NCI-H748 (cell line): ENCODE results near the gene FBXL19.
A peak's percentile ranks its signal among the peaks of the same experiment; 100 is the strongest.
"Not testable (repeated sequence)": the region's sequence is repeated elsewhere in the genome, so short reads cannot be mapped to it uniquely, and the experiment has no call there.

ENCODE experiments used
- DNase-seq: peaks from one replicate; lab custom pipeline; 2025; ENCODE audit not compliant: unreplicated experiment; lab: John Stamatoyannopoulos, UW

Gene FBXL19

GRCh38 chr16:30923554-30924075 lies at the start of gene FBXL19:
Gene FBXL19, plus strand, starts transcription at chr16:30923572. Its CDS starts 2,183 bp downstream, at chr16:30925755.
- DNase-seq, result peak; percentile 69

- peak; percentile 25 for DNase-seq
Measured at GRCh38 chr16:30874244-30874820, 49.0 kb upstream of the FBXL19 start.

GRCh38 chr16:30874821-30875717 lies 48.3 kb upstream of the FBXL19 start:
- peak; percentile 95 for DNase-seq

- peak; percentile 17 for DNase-seq
Measured at GRCh38 chr16:30875871-30876801, 47.2 kb upstream of the FBXL19 start.

GRCh38 chr16:30876867-30877266 lies 46.5 kb upstream of the FBXL19 start:
- no peak for DNase-seq

GRCh38 chr16:30882429-30883310 lies 40.7 kb upstream of the FBXL19 start:
- DNase-seq, result no peak

- no peak for DNase-seq
Measured at GRCh38 chr16:30884760-30885159, 38.6 kb upstream of the FBXL19 start.

GRCh38 chr16:30885196-30885595 lies 38.2 kb upstream of the FBXL19 start:
- DNase-seq, result no peak

GRCh38 chr16:30886145-30886544 lies 37.2 kb upstream of the FBXL19 start:
- DNase-seq, result no peak

- DNase-seq, result no peak
Measured at GRCh38 chr16:30887927-30888326, 35.4 kb upstream of the FBXL19 start.

GRCh38 chr16:30888856-30889499 lies 34.4 kb upstream of the FBXL19 start:
- DNase-seq, result no peak

GRCh38 chr16:30889721-30890120 lies 33.7 kb upstream of the FBXL19 start:
- no peak for DNase-seq

- DNase-seq, result not testable (repeated sequence)
Measured at GRCh38 chr16:30891043-30891823, 32.1 kb upstream of the FBXL19 start.

- no peak for DNase-seq
Measured at GRCh38 chr16:30892670-30893416, 30.5 kb upstream of the FBXL19 start.

GRCh38 chr16:30893417-30893743 lies 30.0 kb upstream of the FBXL19 start:
- no peak for DNase-seq

GRCh38 chr16:30893744-30894539 lies 29.4 kb upstream of the FBXL19 start, which contains the start of gene BCL7C:
Gene BCL7C, minus strand, starts transcription at chr16:30894077. Its CDS starts 133 bp downstream, at chr16:30893944.
- peak; percentile 88 for DNase-seq
